Stimulated activated naive CD8-positive, alpha-beta T cell treated with anti-CD3 and anti-CD28 coated beads, Interleukin-15, amount 100 ng/mL, for 72 hours (primary cell): ENCODE measurements around the gene ZNF692.
"Not testable (repeated sequence)": the region's sequence is repeated elsewhere in the genome, so short reads cannot be mapped to it uniquely, and the experiment has no call there.

Experiments used
- ATAC-seq: fragments of 150-1000 bp; cut with Tn5 transposase; 2 replicates; pipeline ENCODE4 v1.10.0; 2021; ENCODE audit warnings: mild to moderate bottlenecking, moderate library complexity
- DNase-seq, 2 donors: peaks; one replicate each; pipeline ENCODE4 v3.0.0; 2021 to 2022
- H3K27ac Mint-ChIP-seq, 2 donors: one replicate each; pipeline ENCODE4 v1.8.0; 2022; ENCODE audit warnings: mild to moderate bottlenecking in 2 of 2, mixed read lengths in 2 of 2, moderate library complexity in 2 of 2
- H3K27me3 Mint-ChIP-seq: one replicate; pipeline ENCODE4 v1.8.0; 2022; ENCODE audit warnings: mixed read lengths
- H3K4me1 Mint-ChIP-seq: one replicate; pipeline ENCODE4 v1.8.0; 2022; ENCODE audit warnings: mild to moderate bottlenecking, mixed read lengths
- H3K4me3 Mint-ChIP-seq, 2 donors: one replicate each; pipeline ENCODE4 v1.8.0; 2022; ENCODE audit warnings: mild to moderate bottlenecking in 2 of 2, mixed read lengths in 2 of 2, moderate library complexity in 1 of 2
- H3K9me3 Mint-ChIP-seq, 2 donors: one replicate each; pipeline ENCODE4 v1.8.0; 2022; ENCODE audit warnings: mixed read lengths in 2 of 2

Gene ZNF692

GRCh38 chr1:248812736-248813425 lies 46.0 kb downstream of the ZNF692 start:
- ATAC-seq (no peak), DNase-seq (no peak)
- no peaks in the 10 kb centered on the region for H3K9me3 Mint-ChIP-seq
- H3K4me1 Mint-ChIP-seq: peaks cover 20% of the 10 kb centered on the region
- no peak overlapping the region for H3K4me3 Mint-ChIP-seq
- H3K27ac Mint-ChIP-seq: peak overlapping the region in 1 of 2 donors; percentile 68
- no peaks in the 10 kb centered on the region for H3K27me3 Mint-ChIP-seq

- Mint-ChIP-seq H3K27ac (peak overlapping the region; percentile 44 to 56), H3K4me1 (peaks cover 9% of the 10 kb centered on the region), H3K27me3 (no peaks in the 10 kb centered on the region), H3K9me3 (no peaks in the 10 kb centered on the region), H3K4me3 (no peak overlapping the region)
- no peak for DNase-seq
- peak; percentile 29 for ATAC-seq
These were observed 47.1 kb downstream of the ZNF692 start for GRCh38 chr1:248811514-248812490.

- H3K27ac Mint-ChIP-seq: peak overlapping the region in 1 of 2 donors; percentile 44
- H3K4me1 Mint-ChIP-seq: peaks cover under 1% of the 10 kb centered on the region
- DNase-seq (no peak), ATAC-seq (no peak)
- no peak overlapping the region for H3K4me3 Mint-ChIP-seq
- H3K27me3 Mint-ChIP-seq: no peaks in the 10 kb centered on the region
- no peaks in the 10 kb centered on the region for H3K9me3 Mint-ChIP-seq
These were observed 48.0 kb downstream of the ZNF692 start for GRCh38 chr1:248810727-248811513.

GRCh38 chr1:248810000-248810726 lies 48.7 kb downstream of the ZNF692 start:
- ATAC-seq: peak; percentile 26
- H3K9me3 Mint-ChIP-seq: no peaks in the 10 kb centered on the region

DNA sequence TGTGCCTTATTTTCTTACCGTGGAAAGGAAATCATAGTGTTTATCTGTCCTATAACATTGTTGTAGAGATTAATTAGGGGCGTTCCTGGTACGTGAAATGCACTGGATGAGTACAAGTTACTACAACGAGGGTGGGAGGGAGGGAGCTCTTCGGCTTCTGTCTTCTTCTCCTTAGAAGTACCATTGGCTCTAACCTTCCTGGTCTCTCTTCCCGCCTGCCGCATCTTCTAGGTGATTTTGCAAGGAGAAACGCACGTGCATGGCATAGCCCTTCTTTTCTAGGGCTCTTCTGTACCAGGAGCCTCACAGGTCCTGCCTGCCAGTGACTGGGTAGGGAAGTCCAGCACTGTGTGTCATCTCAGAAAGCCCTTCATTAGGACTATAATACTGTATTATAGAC lies 50.0 kb downstream of the ZNF692 start:
- no peaks in the 10 kb centered on the region for H3K9me3 Mint-ChIP-seq
- DNase-seq: no peak
- H3K4me1 Mint-ChIP-seq: peaks cover 13% of the 10 kb centered on the region
- no peak overlapping the region for H3K4me3 Mint-ChIP-seq
- no peak overlapping the region for H3K27ac Mint-ChIP-seq
- H3K27me3 Mint-ChIP-seq: no peaks in the 10 kb centered on the region
- no peak for ATAC-seq

More at GRCh38 chr1:248810000-248810726, 48.7 kb downstream of the ZNF692 start:
- Mint-ChIP-seq H3K4me1 (peaks cover 3% of the 10 kb centered on the region), H3K27me3 (no peaks in the 10 kb centered on the region), H3K4me3 (no peak overlapping the region), H3K27ac (peak overlapping the region in 1 of 2 donors; percentile 44)
- DNase-seq: no peak

DNA sequence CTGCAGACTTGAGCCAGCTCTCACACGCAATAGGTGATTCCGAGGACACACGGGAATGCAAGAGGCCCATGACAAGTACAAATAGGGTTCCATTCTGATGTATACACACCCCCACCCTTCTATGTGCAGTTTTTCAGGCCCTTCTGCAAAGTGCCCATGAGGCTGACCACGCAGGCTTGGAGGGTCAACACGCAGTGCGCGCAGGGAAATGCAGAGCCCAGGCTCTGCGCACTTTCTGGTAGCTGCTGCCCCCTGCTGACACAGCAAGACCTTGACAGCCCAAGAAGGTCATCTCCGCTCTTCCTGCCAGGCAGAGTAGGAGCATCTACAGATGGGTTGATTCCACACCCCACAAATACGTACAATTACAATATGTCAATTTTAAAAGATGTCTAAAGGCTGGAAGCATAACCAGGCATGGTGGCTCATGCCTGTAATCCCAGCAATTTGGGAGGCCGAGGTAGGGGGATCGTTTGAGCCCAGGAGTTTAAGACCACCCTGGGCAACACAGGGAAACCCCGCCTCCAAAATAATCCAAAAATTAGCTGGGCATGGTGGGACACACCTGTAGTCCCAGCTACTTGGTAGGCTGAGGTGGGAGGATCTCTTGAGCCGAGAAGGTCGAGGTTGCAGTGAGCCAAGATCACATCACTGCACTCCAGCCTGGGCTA lies 51.7 kb downstream of the ZNF692 start:
- Mint-ChIP-seq H3K9me3 (no peaks in the 10 kb centered on the region), H3K4me3 (no peak overlapping the region), H3K27me3 (no peaks in the 10 kb centered on the region), H3K27ac (no peak overlapping the region), H3K4me1 (peaks cover 13% of the 10 kb centered on the region)
- DNase-seq: peak; percentile 44 to 52
- ATAC-seq: peak; percentile 81

DNA sequence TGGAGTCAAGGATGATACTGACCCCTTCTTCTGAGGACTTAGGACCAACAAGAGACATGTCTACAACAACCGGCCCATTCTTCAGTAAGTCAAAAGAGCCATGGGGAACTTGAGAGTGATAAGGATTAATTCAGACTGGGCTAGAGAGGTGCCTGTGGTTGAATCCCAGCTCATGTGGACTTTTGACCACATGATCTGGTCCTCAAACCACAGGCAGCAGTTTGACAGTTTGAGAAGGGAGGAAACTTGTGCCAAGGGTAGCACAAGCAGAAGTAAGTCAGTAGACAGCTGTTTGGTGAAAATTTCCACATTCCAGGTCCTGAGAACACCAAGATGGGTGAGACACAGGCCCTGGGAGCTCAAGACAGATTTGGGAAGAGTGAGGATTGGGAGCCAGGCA lies 53.0 kb downstream of the ZNF692 start:
- no peaks in the 10 kb centered on the region for H3K27me3 Mint-ChIP-seq
- H3K27ac Mint-ChIP-seq: no peak overlapping the region
- no peak overlapping the region for H3K4me3 Mint-ChIP-seq
- DNase-seq (no peak), ATAC-seq (no peak)
- H3K4me1 Mint-ChIP-seq: peaks cover 13% of the 10 kb centered on the region
- H3K9me3 Mint-ChIP-seq: no peaks in the 10 kb centered on the region

GRCh38 chr1:248804771-248805681 lies 53.9 kb downstream of the ZNF692 start:
- no peak for DNase-seq
- Mint-ChIP-seq H3K4me3 (no peak overlapping the region), H3K27ac (peak overlapping the region in 1 of 2 donors; percentile 16), H3K27me3 (no peaks in the 10 kb centered on the region), H3K9me3 (no peaks in the 10 kb centered on the region), H3K4me1 (peaks cover 13% of the 10 kb centered on the region)
- ATAC-seq: peak; percentile 17

DNA sequence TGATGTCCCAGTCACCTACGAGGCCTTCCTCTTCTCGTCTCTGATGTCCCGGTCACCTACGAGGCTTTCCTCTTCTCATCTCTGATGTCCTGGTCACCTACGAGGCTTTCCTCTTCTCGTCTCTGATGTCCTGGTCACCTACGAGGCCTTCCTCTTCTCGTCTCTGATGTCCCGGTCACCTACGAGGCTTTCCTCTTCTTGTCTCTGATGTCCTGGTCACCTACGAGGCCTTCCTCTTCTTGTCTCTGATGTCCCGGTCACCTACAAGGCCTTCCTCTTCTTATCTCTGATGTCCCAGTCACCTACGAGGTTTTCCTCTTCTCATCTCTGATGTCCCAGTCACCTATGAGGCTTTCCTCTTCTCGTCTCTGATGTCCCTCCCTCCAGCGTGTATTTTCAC lies 55.4 kb downstream of the ZNF692 start:
- H3K4me3 Mint-ChIP-seq, H3K27me3 Mint-ChIP-seq, H3K9me3 Mint-ChIP-seq, ATAC-seq, DNase-seq: not testable (repeated sequence)
- Mint-ChIP-seq H3K27ac (peak overlapping the region in 1 of 2 donors; percentile 72), H3K4me1 (peaks cover 13% of the 10 kb centered on the region)

DNA sequence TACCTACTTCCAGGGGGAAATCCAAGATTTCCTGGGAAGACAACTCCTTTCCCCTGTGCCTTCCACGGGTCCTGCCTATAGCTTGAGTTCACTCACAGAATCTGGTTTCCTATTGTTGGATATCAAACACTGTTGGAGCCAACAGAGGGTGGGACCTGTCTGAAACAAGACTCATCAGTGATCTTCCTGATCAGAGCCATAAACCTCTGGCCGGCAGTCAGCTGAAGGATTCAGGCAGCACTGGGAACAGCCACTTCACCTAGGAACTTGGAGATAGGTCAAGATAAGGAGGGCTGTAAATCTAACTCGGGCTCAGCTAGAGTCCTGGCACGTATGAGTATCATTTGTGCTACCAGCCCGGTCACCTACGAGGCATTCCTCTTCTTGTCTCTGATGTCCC lies 56.4 kb downstream of the ZNF692 start:
- no peak overlapping the region for H3K4me3 Mint-ChIP-seq
- H3K9me3 Mint-ChIP-seq: no peaks in the 10 kb centered on the region
- H3K4me1 Mint-ChIP-seq: peaks cover 13% of the 10 kb centered on the region
- no peak for DNase-seq
- peaks cover 13% of the 10 kb centered on the region for H3K27me3 Mint-ChIP-seq
- no peak for ATAC-seq
- no peak overlapping the region for H3K27ac Mint-ChIP-seq

DNA sequence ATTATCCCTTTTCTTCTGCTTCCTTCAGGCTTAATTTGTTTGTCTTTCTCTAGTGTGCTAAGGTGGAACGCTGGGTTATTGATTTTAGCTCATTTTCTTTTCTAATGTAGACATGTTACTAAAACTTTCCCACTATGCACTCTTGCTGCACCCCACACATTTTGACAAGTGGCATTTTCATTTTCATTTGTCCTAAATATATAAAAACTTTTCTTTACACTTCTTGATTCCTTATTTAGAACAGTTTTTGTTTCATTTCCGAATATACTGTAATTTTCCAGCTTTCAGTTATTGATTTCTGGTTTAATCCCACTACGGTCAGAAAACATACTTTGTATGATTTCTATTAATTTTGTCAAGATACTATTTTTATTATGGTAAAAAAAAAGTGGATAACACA lies 58.4 kb downstream of the ZNF692 start:
- ATAC-seq (no peak), DNase-seq (no peak)
- Mint-ChIP-seq H3K27ac (no peak overlapping the region), H3K9me3 (peaks cover 0 to 9% of the 10 kb centered on the region in 2 donors), H3K4me1 (peaks cover 13% of the 10 kb centered on the region), H3K27me3 (peaks cover 22% of the 10 kb centered on the region), H3K4me3 (no peak overlapping the region)
